HCT116 (cell line): ENCODE results near the gene APBA3. TPM values are rescaled to one million over a fixed set of nuclear protein-coding genes. Genes with fewer than 3 reads are reported as not detected.

ENCODE experiments used
- ATAC-seq: fragments of 200-7000 bp; cut with Tn5 transposase; 2 replicates; pipeline ENCODE4 v1.9.1; 2020; ENCODE audit warnings: mild to moderate bottlenecking, moderate library complexity
- BruUV-seq: library from RNA; stranded (reverse); fragments of 400-500 nt; replicated peaks from 2 replicates; lab custom pipeline; 2021; lab: Mats Ljungman, UMichigan
- CTCF ChIA-PET: fragments of 300-600 bp; sonication (Branson Sonifier 250); formaldehyde crosslinking; loops from one replicate; lab custom pipeline; 2021; ENCODE audit warnings: antibody characterized with exemption; lab: Charles Lee
- POLR2A ChIA-PET: fragments of 300-600, 350-600 bp; sonication (Branson Sonifier 250); formaldehyde crosslinking; loops from one replicate; lab custom pipeline; 2021; ENCODE audit warnings: antibody characterized with exemption; lab: Charles Lee
- RAD21 ChIA-PET, 2 experiments: fragments of 300-600 bp; sonication (Branson Sonifier 250); formaldehyde crosslinking; loops; one replicate each; lab custom pipeline; 2023; ENCODE audit warnings: low total read pairs in 2 of 2; ENCODE audit not compliant: uncharacterized antibody in 2 of 2, unreplicated experiment in 2 of 2, low non-redundant PET in 1 of 2; lab: Charles Lee
- DNase-seq: peaks from one replicate; pipeline ENCODE4 v3.0.0-alpha.2; 2010; ENCODE audit warnings: low read depth, low spot score
- H2AFZ ChIP-seq: fragments of 200-600 bp; shearing (Covaris generic), sonication (generic); 2 replicates; pipeline ENCODE4 v1.6.1; 2017; ENCODE audit warnings: low read depth, mixed run types, mixed read lengths, antibody characterized with exemption, low read length; ENCODE audit not compliant: poor library complexity, severe bottlenecking
- H3K27ac ChIP-seq: 2 replicates; pipeline ENCODE4 v1.5.1; 2012; ENCODE audit warnings: low read depth, low read length
- H3K27me3 ChIP-seq: fragments of 200-600 bp; sonication (generic); 2 replicates; pipeline ENCODE4 v1.6.1; 2016; ENCODE audit warnings: mixed run types, low read length, mixed read lengths; ENCODE audit not compliant: insufficient read depth
- H3K36me3 ChIP-seq, 2 experiments: fragments of 200-500 bp in 1 of 2; fragments of 200-600 bp in 1 of 2; sonication (Bioruptor generic) in 1 of 2; sonication (generic) in 1 of 2; 2 replicates each; pipeline versions ENCODE4 v1.5.1 to v1.6.1; 2014 to 2016; ENCODE audit warnings: low read length in 2 of 2, inconsistent platforms in 1 of 2, mixed read lengths in 1 of 2, mixed run types in 1 of 2; ENCODE audit not compliant: insufficient read depth in 2 of 2, control insufficient read depth in 1 of 2
- H3K4me1 ChIP-seq, 2 experiments: fragments of 200-600 bp in 1 of 2; sonication (generic) in 1 of 2; 2 replicates each; pipeline versions ENCODE4 v1.5.1 to v1.6.1; 2012 to 2017; ENCODE audit warnings: low read length in 2 of 2, inconsistent platforms in 1 of 2, mild to moderate bottlenecking in 1 of 2, mixed read lengths in 1 of 2, mixed run types in 1 of 2, moderate library complexity in 1 of 2; ENCODE audit not compliant: insufficient read depth in 2 of 2, control insufficient read depth in 1 of 2
- H3K4me2 ChIP-seq: fragments of 200-600 bp; sonication (generic); 2 replicates; pipeline ENCODE4 v1.6.1; 2017; ENCODE audit warnings: mixed run types, low read length, mixed read lengths
- H3K4me3 ChIP-seq, 2 experiments: fragments of 200-600 bp in 1 of 2; sonication (generic) in 1 of 2; replicated peaks in 1 of 2; 2 replicates each; pipeline ENCODE4 v1.5.1; 2011 to 2016; ENCODE audit warnings: low read length in 2 of 2, control low read depth in 1 of 2, low read depth in 1 of 2, mild to moderate bottlenecking in 1 of 2, mixed read lengths in 1 of 2, mixed run types in 1 of 2
- H3K79me2 ChIP-seq: fragments of 200-600 bp; sonication (generic); 2 replicates; pipeline ENCODE4 v1.6.1; 2017; ENCODE audit warnings: mild to moderate bottlenecking, mixed run types, low read length, moderate library complexity, mixed read lengths; ENCODE audit not compliant: insufficient read depth
- H3K9ac ChIP-seq: fragments of 200-600 bp; sonication (generic); 2 replicates; pipeline ENCODE4 v1.6.1; 2016; ENCODE audit warnings: low read length, mixed read lengths
- H3K9me2 ChIP-seq: fragments of 200-600 bp; sonication (generic), shearing (Covaris generic); 2 replicates; pipeline ENCODE4 v1.6.1; 2017; ENCODE audit warnings: mixed run types, mild to moderate bottlenecking, moderate library complexity; ENCODE audit not compliant: insufficient read depth
- H3K9me3 ChIP-seq, 2 experiments: fragments of 200-500 bp in 1 of 2; fragments of 200-600 bp in 1 of 2; sonication (Bioruptor generic) in 1 of 2; sonication (generic) in 1 of 2; 2 replicates each; pipeline ENCODE4 v1.6.1; 2014 to 2017; ENCODE audit warnings: low read length in 2 of 2, mixed read lengths in 2 of 2, inconsistent platforms in 1 of 2, low read depth in 1 of 2, mild to moderate bottlenecking in 1 of 2, mixed run types in 1 of 2, moderate library complexity in 1 of 2; ENCODE audit not compliant: control insufficient read depth in 1 of 2, insufficient read depth in 1 of 2
- H4K20me1 ChIP-seq: fragments of 200-600 bp; sonication (generic), shearing (Covaris generic); 2 replicates; pipeline ENCODE4 v1.6.1; 2017; ENCODE audit warnings: mixed run types, mild to moderate bottlenecking, moderate library complexity; ENCODE audit not compliant: insufficient read depth
- CBX3 ChIP-seq: IDR thresholded peaks from 2 replicates; pipeline ENCODE4 v1.6.1; 2012; ENCODE audit warnings: low read depth
- EGR1 ChIP-seq: IDR thresholded peaks from 2 replicates; pipeline ENCODE4 v1.6.1; 2012; ENCODE audit warnings: low read depth
- ELF1 ChIP-seq: IDR thresholded peaks from 2 replicates; pipeline ENCODE4 v1.6.1; 2012; ENCODE audit warnings: low read depth, borderline replicate concordance
- EZH2 ChIP-seq: fragments of 200-600 bp; sonication (generic); IDR thresholded peaks from 2 replicates; pipeline ENCODE4 v1.6.1; 2017; ENCODE audit warnings: antibody characterized with exemption, mixed run types
- EZH2phosphoT487 ChIP-seq: fragments of 200-600 bp; IDR thresholded peaks from 2 replicates; pipeline ENCODE4 v1.6.1; 2018; ENCODE audit warnings: antibody characterized with exemption, borderline replicate concordance
- JUND ChIP-seq: IDR thresholded peaks from 2 replicates; pipeline ENCODE4 v1.6.1; 2012
- POLR2A ChIP-seq: IDR thresholded peaks from 2 replicates; pipeline ENCODE4 v1.7.0; 2011; ENCODE audit warnings: borderline replicate concordance; ENCODE audit not compliant: insufficient read depth, insufficient read length; ENCODE audit errors: extremely low read depth
- POLR2AphosphoS5 ChIP-seq: IDR thresholded peaks from 2 replicates; pipeline ENCODE4 v1.6.1; 2011; ENCODE audit warnings: mild to moderate bottlenecking, low read depth, low read length, moderate library complexity
- RAD21 ChIP-seq: IDR thresholded peaks from 2 replicates; pipeline ENCODE4 v1.6.1; 2012; ENCODE audit warnings: low read depth, mild to moderate bottlenecking
- SIN3A ChIP-seq: IDR thresholded peaks from 2 replicates; pipeline ENCODE4 v1.6.1; 2012; ENCODE audit warnings: low read depth
- SP1 ChIP-seq: IDR thresholded peaks from 2 replicates; pipeline ENCODE4 v1.6.1; 2012; ENCODE audit warnings: low read depth
- SRF ChIP-seq: IDR thresholded peaks from 2 replicates; pipeline ENCODE4 v1.6.1; 2012; ENCODE audit warnings: low read depth
- TCF7L2 ChIP-seq: IDR thresholded peaks from 2 replicates; pipeline ENCODE4 v1.7.0; 2011; ENCODE audit warnings: borderline replicate concordance, inconsistent platforms; ENCODE audit not compliant: insufficient read depth, insufficient read length; ENCODE audit errors: extremely low read depth
- YY1 ChIP-seq: IDR thresholded peaks from 2 replicates; pipeline ENCODE4 v1.6.1; 2011; ENCODE audit warnings: low read length, low read depth, moderate library complexity, mild to moderate bottlenecking; ENCODE audit not compliant: insufficient replicate concordance; ENCODE audit errors: extremely low read depth
- ZFX ChIP-seq: fragments of 450-650 bp; IDR thresholded peaks from 2 replicates; pipeline ENCODE4 v1.6.1; 2017
- intact Hi-C: fragments of 100-400 bp; cut with micrococcal nuclease; formaldehyde crosslinking; loops from 2 replicates; pipeline ENCODE4 v1.10.0; 2022
- total RNA-seq: library from RNA; stranded (reverse); gene quantifications from one replicate; pipeline ENCODE4 v1.2.1, GENCODE V29; 2021; ENCODE audit not compliant: unreplicated experiment
- TF ChIP-seq, protein P1 (sequence below): IDR thresholded peaks from 2 replicates; pipeline ENCODE4 v1.6.1; 2012; ENCODE audit warnings: low read depth
- TF ChIP-seq, protein P2 (sequence below), 3 experiments: fragments of 200-600 bp in 1 of 3; sonication (generic) in 1 of 3; IDR thresholded peaks in 2 of 3; conservative IDR thresholded peaks in 1 of 3; 2 replicates each; pipeline ENCODE4 v1.5.1; 2012 to 2017; ENCODE audit warnings: low read depth in 2 of 3, low read length in 2 of 3, antibody characterized with exemption in 1 of 3, borderline replicate concordance in 1 of 3, control low read depth in 1 of 3, mild to moderate bottlenecking in 1 of 3, mixed read lengths in 1 of 3, mixed run types in 1 of 3, moderate library complexity in 1 of 3; ENCODE audit not compliant: insufficient read depth in 1 of 3
- TF ChIP-seq, protein P3 (sequence below): IDR thresholded peaks from 2 replicates; pipeline ENCODE4 v1.6.1; 2012

The APBA3 gene
- total RNA-seq, 1 experiment from 2014 or later, result 29.5 TPM

DNA sequence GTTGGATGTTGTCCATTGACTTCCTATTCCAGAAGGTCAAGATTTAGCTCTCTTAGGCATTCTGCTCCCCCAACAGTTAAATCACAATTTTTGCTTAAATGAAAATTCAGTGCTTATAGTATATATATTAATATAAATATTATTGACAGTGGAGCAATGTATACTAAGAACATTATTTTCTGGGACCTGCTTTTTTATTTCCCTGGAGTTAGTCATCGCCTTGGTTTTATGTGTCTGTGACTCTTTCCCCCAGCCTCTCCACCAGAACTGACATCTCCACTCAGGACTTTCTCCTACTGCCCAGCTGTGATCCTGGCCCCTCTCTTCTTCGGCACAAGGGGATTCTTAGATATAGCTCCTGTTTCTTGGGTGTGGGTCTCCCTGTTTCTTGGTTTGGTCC lies 34.9 kb upstream of the APBA3 start:
- H3K79me2 ChIP-seq, result no peaks in the 10 kb centered on the region
- no peak for TF ChIP-seq TCF7L2
- no peak for TF ChIP-seq RAD21
- TF ChIP-seq EGR1, result no peak
- TF ChIP-seq, protein P1, sequence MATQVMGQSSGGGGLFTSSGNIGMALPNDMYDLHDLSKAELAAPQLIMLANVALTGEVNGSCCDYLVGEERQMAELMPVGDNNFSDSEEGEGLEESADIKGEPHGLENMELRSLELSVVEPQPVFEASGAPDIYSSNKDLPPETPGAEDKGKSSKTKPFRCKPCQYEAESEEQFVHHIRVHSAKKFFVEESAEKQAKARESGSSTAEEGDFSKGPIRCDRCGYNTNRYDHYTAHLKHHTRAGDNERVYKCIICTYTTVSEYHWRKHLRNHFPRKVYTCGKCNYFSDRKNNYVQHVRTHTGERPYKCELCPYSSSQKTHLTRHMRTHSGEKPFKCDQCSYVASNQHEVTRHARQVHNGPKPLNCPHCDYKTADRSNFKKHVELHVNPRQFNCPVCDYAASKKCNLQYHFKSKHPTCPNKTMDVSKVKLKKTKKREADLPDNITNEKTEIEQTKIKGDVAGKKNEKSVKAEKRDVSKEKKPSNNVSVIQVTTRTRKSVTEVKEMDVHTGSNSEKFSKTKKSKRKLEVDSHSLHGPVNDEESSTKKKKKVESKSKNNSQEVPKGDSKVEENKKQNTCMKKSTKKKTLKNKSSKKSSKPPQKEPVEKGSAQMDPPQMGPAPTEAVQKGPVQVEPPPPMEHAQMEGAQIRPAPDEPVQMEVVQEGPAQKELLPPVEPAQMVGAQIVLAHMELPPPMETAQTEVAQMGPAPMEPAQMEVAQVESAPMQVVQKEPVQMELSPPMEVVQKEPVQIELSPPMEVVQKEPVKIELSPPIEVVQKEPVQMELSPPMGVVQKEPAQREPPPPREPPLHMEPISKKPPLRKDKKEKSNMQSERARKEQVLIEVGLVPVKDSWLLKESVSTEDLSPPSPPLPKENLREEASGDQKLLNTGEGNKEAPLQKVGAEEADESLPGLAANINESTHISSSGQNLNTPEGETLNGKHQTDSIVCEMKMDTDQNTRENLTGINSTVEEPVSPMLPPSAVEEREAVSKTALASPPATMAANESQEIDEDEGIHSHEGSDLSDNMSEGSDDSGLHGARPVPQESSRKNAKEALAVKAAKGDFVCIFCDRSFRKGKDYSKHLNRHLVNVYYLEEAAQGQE, result no peak
- TF ChIP-seq JUND, result no peak
- no peak for TF ChIP-seq SRF
- TF ChIP-seq, protein P2, sequence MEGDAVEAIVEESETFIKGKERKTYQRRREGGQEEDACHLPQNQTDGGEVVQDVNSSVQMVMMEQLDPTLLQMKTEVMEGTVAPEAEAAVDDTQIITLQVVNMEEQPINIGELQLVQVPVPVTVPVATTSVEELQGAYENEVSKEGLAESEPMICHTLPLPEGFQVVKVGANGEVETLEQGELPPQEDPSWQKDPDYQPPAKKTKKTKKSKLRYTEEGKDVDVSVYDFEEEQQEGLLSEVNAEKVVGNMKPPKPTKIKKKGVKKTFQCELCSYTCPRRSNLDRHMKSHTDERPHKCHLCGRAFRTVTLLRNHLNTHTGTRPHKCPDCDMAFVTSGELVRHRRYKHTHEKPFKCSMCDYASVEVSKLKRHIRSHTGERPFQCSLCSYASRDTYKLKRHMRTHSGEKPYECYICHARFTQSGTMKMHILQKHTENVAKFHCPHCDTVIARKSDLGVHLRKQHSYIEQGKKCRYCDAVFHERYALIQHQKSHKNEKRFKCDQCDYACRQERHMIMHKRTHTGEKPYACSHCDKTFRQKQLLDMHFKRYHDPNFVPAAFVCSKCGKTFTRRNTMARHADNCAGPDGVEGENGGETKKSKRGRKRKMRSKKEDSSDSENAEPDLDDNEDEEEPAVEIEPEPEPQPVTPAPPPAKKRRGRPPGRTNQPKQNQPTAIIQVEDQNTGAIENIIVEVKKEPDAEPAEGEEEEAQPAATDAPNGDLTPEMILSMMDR (IDR thresholded peaks at IDR 0.05 in 2 of 3, conservative IDR thresholded peaks at IDR 0.05 in 1 of 3; ENCODE audit: borderline replicate concordance in 1 of 3, insufficient read depth in 1 of 3, low read depth in 2 of 3, low read length in 2 of 3), result no peak
- no peak for TF ChIP-seq SIN3A
- TF ChIP-seq CBX3, result no peak
- TF ChIP-seq, protein P3, sequence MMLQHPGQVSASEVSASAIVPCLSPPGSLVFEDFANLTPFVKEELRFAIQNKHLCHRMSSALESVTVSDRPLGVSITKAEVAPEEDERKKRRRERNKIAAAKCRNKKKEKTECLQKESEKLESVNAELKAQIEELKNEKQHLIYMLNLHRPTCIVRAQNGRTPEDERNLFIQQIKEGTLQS, result no peak
- TF ChIP-seq EZH2phosphoT487, result no peak
- no peak for TF ChIP-seq EZH2
- TF ChIP-seq SP1, result no peak
- TF ChIP-seq ZFX, result no peak
- no peak for TF ChIP-seq ELF1
- TF ChIP-seq POLR2A, result no peak
- no peak for TF ChIP-seq POLR2AphosphoS5
- no peak for TF ChIP-seq YY1
- intact Hi-C loops, result no loop called here
- H3K4me2 ChIP-seq, result no peak overlapping the region
- H3K4me1 ChIP-seq, result no peaks in the 10 kb centered on the region
- H3K9ac ChIP-seq, result no peak overlapping the region
- ChIA-PET CTCF (no interaction called here), POLR2A (interaction anchor here (0.8 kb wide), 1 partner anchor 34 kb away, joined by 3 read pairs; the partner anchor contains the start of gene MRPL54), RAD21 (interaction anchor here in 1 of 2 experiments (0.6 kb wide), 1 partner anchor 24 kb away, joined by 3 read pairs; no protein-coding TSS in a partner anchor)
- no peak overlapping the region for H3K4me3 ChIP-seq
- no peaks in the 10 kb centered on the region for H3K36me3 ChIP-seq
- no peaks in the 10 kb centered on the region for H3K27me3 ChIP-seq
- H4K20me1 ChIP-seq, result no peaks in the 10 kb centered on the region
- no peaks in the 10 kb centered on the region for H3K9me2 ChIP-seq
- H3K27ac ChIP-seq, result no peak overlapping the region
- H3K9me3 ChIP-seq, result 0 out of 4 replicates have a peak, but pooled peaks cover 0 to 2% of the 10 kb centered on the region in 2 experiments
- ATAC-seq (no peak), DNase-seq (no peak)
- no TSS peak for BruUV-seq
- no peak overlapping the region for H2AFZ ChIP-seq
